WTC11 (cell line): ENCODE measurements around the gene GALNT17. TPM values are rescaled to one million over a fixed set of nuclear protein-coding genes. Genes with fewer than 3 reads are reported as not detected.

ENCODE experiments used
- ATAC-seq: fragments of 200-7000 bp; cut with Tn5 transposase; 2 replicates; pipeline ENCODE4 v1.10.0; 2021; ENCODE audit warnings: mild to moderate bottlenecking, moderate library complexity
- CTCF ChIA-PET: fragments of 300-600 bp; sonication (Branson Sonifier 250); formaldehyde crosslinking; loops from one replicate; lab custom pipeline; 2021; ENCODE audit warnings: antibody characterized with exemption; lab: Charles Lee
- POLR2A ChIA-PET: fragments of 350-600 bp; sonication (Branson Sonifier 250); formaldehyde crosslinking; loops from one replicate; lab custom pipeline; 2021; ENCODE audit warnings: antibody characterized with exemption; lab: Charles Lee
- DNase-seq: peaks from one replicate; pipeline ENCODE4 v3.0.0; 2021; ENCODE audit warnings: low spot score
- H3K27ac Mint-ChIP-seq: 2 replicates; pipeline ENCODE4 v1.8.0; 2021; ENCODE audit warnings: mixed read lengths
- H3K27me3 Mint-ChIP-seq: 2 replicates; pipeline ENCODE4 v1.8.0; 2021; ENCODE audit warnings: low read depth, mild to moderate bottlenecking, moderate library complexity, mixed read lengths
- H3K36me3 Mint-ChIP-seq: 2 replicates; pipeline ENCODE4 v1.8.0; 2021; ENCODE audit warnings: mixed read lengths
- H3K4me1 Mint-ChIP-seq: 2 replicates; pipeline ENCODE4 v1.8.0; 2022; ENCODE audit warnings: mixed read lengths
- H3K4me3 Mint-ChIP-seq: 2 replicates; pipeline ENCODE4 v1.8.0; 2021; ENCODE audit warnings: mild to moderate bottlenecking, moderate library complexity, mixed read lengths
- H3K9me3 Mint-ChIP-seq: 2 replicates; pipeline ENCODE4 v1.8.0; 2021; ENCODE audit warnings: mixed read lengths
- AFF4 ChIP-seq: sonication (generic); formaldehyde crosslinking; IDR thresholded peaks from 2 replicates; pipeline ENCODE4 v1.8.1; 2023; ENCODE audit warnings: mild to moderate bottlenecking, missing genetic modification reagents, borderline replicate concordance
- AR ChIP-seq: fragments of 250-450 bp; sonication (Bioruptor Pico); IDR thresholded peaks from 2 replicates; pipeline ENCODE4 v1.9.0; 2021; ENCODE audit warnings: mild to moderate bottlenecking
- CBFB ChIP-seq: sonication (generic); formaldehyde crosslinking; IDR thresholded peaks from 2 replicates; pipeline ENCODE4 v1.8.1; 2022; ENCODE audit warnings: mild to moderate bottlenecking, low read depth, missing genetic modification reagents
- ESRRA ChIP-seq: sonication (generic); formaldehyde crosslinking; IDR thresholded peaks from 2 replicates; pipeline ENCODE4 v1.8.1; 2022; ENCODE audit warnings: mild to moderate bottlenecking, missing genetic modification reagents, borderline replicate concordance
- HMGA2 ChIP-seq: fragments of 250-450 bp; sonication (Bioruptor Pico); IDR thresholded peaks from 2 replicates; pipeline ENCODE4 v1.4.0; 2021; ENCODE audit warnings: mild to moderate bottlenecking, moderate library complexity
- IRF1 ChIP-seq: sonication (generic); formaldehyde crosslinking; IDR thresholded peaks from 2 replicates; pipeline ENCODE4 v1.8.0; 2023; ENCODE audit warnings: missing genetic modification reagents
- IRF2 ChIP-seq: sonication (generic); formaldehyde crosslinking; IDR thresholded peaks from 2 replicates; pipeline ENCODE4 v1.8.0; 2022; ENCODE audit warnings: low read depth, missing genetic modification reagents, borderline replicate concordance
- KAT7 ChIP-seq: sonication (generic); formaldehyde crosslinking; IDR thresholded peaks from 2 replicates; pipeline ENCODE4 v1.8.1; 2023; ENCODE audit warnings: missing genetic modification reagents, mild to moderate bottlenecking, borderline replicate concordance
- NFATC4 ChIP-seq: fragments of 250-450 bp; sonication (Bioruptor Pico); IDR thresholded peaks from 2 replicates; pipeline ENCODE4 v1.9.0; 2021; ENCODE audit warnings: mild to moderate bottlenecking
- NR1H2 ChIP-seq: sonication (generic); formaldehyde crosslinking; IDR thresholded peaks from 2 replicates; pipeline ENCODE4 v1.9.0; 2021; ENCODE audit warnings: mild to moderate bottlenecking, moderate library complexity, missing genetic modification reagents
- NR3C1 ChIP-seq: sonication (generic); formaldehyde crosslinking; conservative IDR thresholded peaks from 2 replicates; pipeline ENCODE4 v1.8.1; 2023; ENCODE audit warnings: low read depth, mild to moderate bottlenecking, missing genetic modification reagents
- SOX15 ChIP-seq: fragments of 250-450 bp; sonication (Bioruptor Pico); IDR thresholded peaks from 2 replicates; pipeline ENCODE4 v1.9.0; 2021; ENCODE audit warnings: mild to moderate bottlenecking
- TEAD4 ChIP-seq: sonication (generic); formaldehyde crosslinking; IDR thresholded peaks from 2 replicates; pipeline ENCODE4 v1.8.0; 2022; ENCODE audit warnings: mild to moderate bottlenecking, missing genetic modification reagents
- ZBTB21 ChIP-seq: sonication (generic); formaldehyde crosslinking; IDR thresholded peaks from 2 replicates; pipeline ENCODE4 v1.8.1; 2023; ENCODE audit warnings: mild to moderate bottlenecking, missing genetic modification reagents, borderline replicate concordance
- ZNF317 ChIP-seq: sonication (generic); formaldehyde crosslinking; IDR thresholded peaks from 2 replicates; pipeline ENCODE4 v1.8.1; 2023; ENCODE audit warnings: low read depth, mild to moderate bottlenecking, moderate library complexity, missing genetic modification reagents, borderline replicate concordance
- ZNF532 ChIP-seq: fragments of 250-450 bp; sonication (Bioruptor Pico); IDR thresholded peaks from 2 replicates; pipeline ENCODE4 v1.9.0; 2021; ENCODE audit warnings: mild to moderate bottlenecking, borderline replicate concordance
- total RNA-seq: library from RNA; stranded (reverse); gene quantifications from 3 replicates; pipeline ENCODE4 v1.2.3, GENCODE V29; 2021
- TF ChIP-seq, protein P1 (sequence below): fragments of 250-450 bp; sonication (Bioruptor Pico); IDR thresholded peaks from 2 replicates; pipeline ENCODE4 v2.1.2; 2022; ENCODE audit warnings: mild to moderate bottlenecking, moderate library complexity
- TF ChIP-seq, protein P2 (sequence below): sonication (generic); formaldehyde crosslinking; IDR thresholded peaks from 2 replicates; pipeline ENCODE4 v1.8.0; 2023; ENCODE audit warnings: mild to moderate bottlenecking, missing genetic modification reagents
- TF ChIP-seq, protein P3 (sequence below): fragments of 250-450 bp; sonication (Bioruptor Pico); conservative IDR thresholded peaks from 2 replicates; pipeline ENCODE4 v1.9.0; 2021; ENCODE audit warnings: mild to moderate bottlenecking

GALNT17 gene
- total RNA-seq, 1 experiment from 2014 or later = 61.1 TPM

DNA sequence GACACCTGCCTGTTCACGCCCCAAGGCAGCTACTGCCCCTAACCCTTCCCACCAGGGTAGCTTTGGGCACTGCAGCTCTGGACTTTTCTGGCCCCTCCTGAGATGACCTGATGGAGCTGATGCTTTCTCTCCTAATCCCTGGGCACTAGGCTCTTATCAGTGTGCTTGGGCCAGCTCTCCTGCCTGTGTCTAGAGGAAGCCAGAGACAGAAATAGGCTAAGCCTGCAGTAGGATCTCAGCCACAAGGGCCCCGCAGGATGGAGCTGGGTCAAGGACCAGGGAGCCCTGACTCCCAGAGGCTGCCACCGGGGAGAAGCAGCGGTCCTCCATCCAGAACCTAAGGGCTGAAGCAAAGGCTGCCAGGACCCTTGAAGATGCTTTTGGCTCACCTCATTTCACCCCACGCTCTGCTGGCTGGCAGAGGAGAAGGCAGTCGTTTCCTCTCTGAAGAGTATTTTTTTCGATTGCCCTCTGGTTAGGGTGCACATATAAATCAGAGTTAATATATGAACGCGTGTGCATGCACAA, 580.8 kb downstream of the GALNT17 start:
- Mint-ChIP-seq H3K27ac (peak overlapping the region; percentile 61; the same call in 1 of the 2 replicates), H3K4me1 (peaks cover 13% of the 10 kb centered on the region), H3K4me3 (no peak overlapping the region), H3K9me3 (peaks cover 15% of the 10 kb centered on the region), H3K27me3 (no peaks in the 10 kb centered on the region), H3K36me3 (peaks cover 32% of the 10 kb centered on the region)
- CTCF ChIA-PET = interaction anchor here (0.7 kb wide), 1 partner anchor 21 kb away, joined by 3 read pairs; no protein-coding TSS in a partner anchor
- no peak for TF ChIP-seq IRF1 (CRISPR knock-in tag)
- TF ChIP-seq, protein P1, sequence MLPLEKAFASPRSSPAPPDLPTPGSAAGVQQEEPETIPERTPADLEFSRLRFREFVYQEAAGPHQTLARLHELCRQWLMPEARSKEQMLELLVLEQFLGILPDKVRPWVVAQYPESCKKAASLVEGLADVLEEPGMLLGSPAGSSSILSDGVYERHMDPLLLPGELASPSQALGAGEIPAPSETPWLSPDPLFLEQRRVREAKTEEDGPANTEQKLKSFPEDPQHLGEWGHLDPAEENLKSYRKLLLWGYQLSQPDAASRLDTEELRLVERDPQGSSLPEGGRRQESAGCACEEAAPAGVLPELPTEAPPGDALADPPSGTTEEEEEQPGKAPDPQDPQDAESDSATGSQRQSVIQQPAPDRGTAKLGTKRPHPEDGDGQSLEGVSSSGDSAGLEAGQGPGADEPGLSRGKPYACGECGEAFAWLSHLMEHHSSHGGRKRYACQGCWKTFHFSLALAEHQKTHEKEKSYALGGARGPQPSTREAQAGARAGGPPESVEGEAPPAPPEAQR (CRISPR knock-in tag) = no peak
- TF ChIP-seq ZBTB21 (CRISPR knock-in tag) = no peak
- no peak for TF ChIP-seq ZNF532
- no peak for TF ChIP-seq SOX15
- TF ChIP-seq NR1H2 = no peak
- TF ChIP-seq HMGA2 (CRISPR knock-in tag) = no peak
- no peak for TF ChIP-seq TEAD4 (CRISPR knock-in tag)
- TF ChIP-seq KAT7 = no peak
- no peak for TF ChIP-seq ESRRA
- TF ChIP-seq AR (CRISPR knock-in tag) = no peak
- TF ChIP-seq, protein P2, sequence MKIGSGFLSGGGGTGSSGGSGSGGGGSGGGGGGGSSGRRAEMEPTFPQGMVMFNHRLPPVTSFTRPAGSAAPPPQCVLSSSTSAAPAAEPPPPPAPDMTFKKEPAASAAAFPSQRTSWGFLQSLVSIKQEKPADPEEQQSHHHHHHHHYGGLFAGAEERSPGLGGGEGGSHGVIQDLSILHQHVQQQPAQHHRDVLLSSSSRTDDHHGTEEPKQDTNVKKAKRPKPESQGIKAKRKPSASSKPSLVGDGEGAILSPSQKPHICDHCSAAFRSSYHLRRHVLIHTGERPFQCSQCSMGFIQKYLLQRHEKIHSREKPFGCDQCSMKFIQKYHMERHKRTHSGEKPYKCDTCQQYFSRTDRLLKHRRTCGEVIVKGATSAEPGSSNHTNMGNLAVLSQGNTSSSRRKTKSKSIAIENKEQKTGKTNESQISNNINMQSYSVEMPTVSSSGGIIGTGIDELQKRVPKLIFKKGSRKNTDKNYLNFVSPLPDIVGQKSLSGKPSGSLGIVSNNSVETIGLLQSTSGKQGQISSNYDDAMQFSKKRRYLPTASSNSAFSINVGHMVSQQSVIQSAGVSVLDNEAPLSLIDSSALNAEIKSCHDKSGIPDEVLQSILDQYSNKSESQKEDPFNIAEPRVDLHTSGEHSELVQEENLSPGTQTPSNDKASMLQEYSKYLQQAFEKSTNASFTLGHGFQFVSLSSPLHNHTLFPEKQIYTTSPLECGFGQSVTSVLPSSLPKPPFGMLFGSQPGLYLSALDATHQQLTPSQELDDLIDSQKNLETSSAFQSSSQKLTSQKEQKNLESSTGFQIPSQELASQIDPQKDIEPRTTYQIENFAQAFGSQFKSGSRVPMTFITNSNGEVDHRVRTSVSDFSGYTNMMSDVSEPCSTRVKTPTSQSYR (CRISPR knock-in tag) = no peak
- no peak for TF ChIP-seq AFF4 (CRISPR knock-in tag)
- no peak for TF ChIP-seq NR3C1 (CRISPR knock-in tag)
- no peak for TF ChIP-seq NFATC4 (CRISPR knock-in tag)
- TF ChIP-seq CBFB (CRISPR knock-in tag) = no peak
- TF ChIP-seq IRF2 (CRISPR knock-in tag) = no peak
- TF ChIP-seq, protein P3, sequence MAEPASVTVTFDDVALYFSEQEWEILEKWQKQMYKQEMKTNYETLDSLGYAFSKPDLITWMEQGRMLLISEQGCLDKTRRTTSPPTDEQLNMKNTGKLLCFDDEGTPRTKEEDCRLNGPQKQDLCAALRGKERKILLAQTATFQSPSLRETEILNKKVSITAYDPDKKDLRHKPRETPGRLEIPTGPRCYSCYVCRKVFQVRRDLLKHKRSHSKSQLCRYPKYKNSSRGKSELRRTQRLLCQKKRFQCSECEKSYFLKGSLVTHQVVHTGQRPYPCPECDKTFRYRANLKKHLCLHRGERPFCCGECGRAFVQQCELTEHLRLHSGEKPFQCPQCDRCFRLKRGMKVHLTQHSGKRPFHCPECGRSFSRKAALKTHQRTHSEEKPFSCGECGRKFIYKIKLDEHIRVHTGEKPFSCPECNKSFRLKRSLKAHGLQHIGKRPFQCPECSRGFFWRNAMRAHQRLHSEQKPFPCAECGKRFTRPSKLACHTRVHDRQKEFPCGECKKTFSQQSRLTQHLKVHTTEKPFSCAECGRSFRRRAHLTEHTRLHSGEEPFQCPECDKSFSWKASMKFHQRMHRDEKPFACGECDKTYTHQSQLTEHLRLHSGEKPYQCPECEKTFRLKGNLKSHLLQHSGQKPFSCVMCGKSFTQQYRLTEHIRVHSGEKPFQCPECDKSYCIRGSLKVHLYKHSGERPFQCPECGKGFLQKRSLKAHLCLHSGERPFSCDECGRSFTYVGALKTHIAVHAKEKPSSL (CRISPR knock-in tag) = no peak
- no peak for TF ChIP-seq ZNF317 (CRISPR knock-in tag)
- ATAC-seq (no peak), DNase-seq (no peak)
- POLR2A ChIA-PET = no interaction called here
